GM18951 (cell line): Measurements from ENCODE around the gene GOLGA5.
"Not testable (repeated sequence)": the region's sequence is repeated elsewhere in the genome, so short reads cannot be mapped to it uniquely, and the experiment has no call there.

ENCODE experiments used
- POLR2A ChIP-seq: IDR thresholded peaks from 4 replicates; pipeline ENCODE4 v1.6.1; 2011; ENCODE audit warnings: mild to moderate bottlenecking; ENCODE audit not compliant: insufficient read length, insufficient read depth; ENCODE audit errors: extremely low read depth
- in situ Hi-C: fragments of 300-500 bp; cut with MboI; formaldehyde crosslinking; loops from one replicate; pipeline ENCODE4 v1.12.0; 2022; ENCODE audit warnings: low sequenced_read_pairs, mixed read lengths, inconsistent platforms; ENCODE audit not compliant: unreplicated experiment

Gene GOLGA5

GRCh38 chr14:92813201-92813600 lies 19.1 kb downstream of the GOLGA5 start:
- no peak for TF ChIP-seq POLR2A
- in situ Hi-C loops = no loop called here

- in situ Hi-C loops = no loop called here
- TF ChIP-seq POLR2A = no peak
Measured at GRCh38 chr14:92819011-92819597, 25.0 kb downstream of the GOLGA5 start.

GRCh38 chr14:92819680-92820535 lies 25.8 kb downstream of the GOLGA5 start:
- in situ Hi-C loops = not testable (repeated sequence)

DNA sequence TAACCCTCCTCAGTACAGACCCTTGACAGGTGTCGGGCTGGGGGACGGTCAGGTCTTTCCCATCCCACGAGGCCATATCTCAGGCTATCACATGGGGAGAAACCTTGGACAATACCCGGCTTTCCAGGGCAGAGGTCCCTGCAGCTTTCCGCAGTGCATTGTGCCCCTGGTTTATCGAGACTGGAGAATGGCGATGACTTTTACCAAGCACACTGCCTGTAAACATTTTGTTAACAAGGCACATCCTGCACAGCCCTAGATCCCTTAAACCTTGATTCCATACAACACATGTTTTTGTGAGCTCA lies 26.4 kb downstream of the GOLGA5 start:
- in situ Hi-C loops = not testable (repeated sequence)

GRCh38 chr14:92830902-92831301 lies 36.8 kb downstream of the GOLGA5 start:
- in situ Hi-C loops = no loop called here
- no peak for TF ChIP-seq POLR2A

DNA sequence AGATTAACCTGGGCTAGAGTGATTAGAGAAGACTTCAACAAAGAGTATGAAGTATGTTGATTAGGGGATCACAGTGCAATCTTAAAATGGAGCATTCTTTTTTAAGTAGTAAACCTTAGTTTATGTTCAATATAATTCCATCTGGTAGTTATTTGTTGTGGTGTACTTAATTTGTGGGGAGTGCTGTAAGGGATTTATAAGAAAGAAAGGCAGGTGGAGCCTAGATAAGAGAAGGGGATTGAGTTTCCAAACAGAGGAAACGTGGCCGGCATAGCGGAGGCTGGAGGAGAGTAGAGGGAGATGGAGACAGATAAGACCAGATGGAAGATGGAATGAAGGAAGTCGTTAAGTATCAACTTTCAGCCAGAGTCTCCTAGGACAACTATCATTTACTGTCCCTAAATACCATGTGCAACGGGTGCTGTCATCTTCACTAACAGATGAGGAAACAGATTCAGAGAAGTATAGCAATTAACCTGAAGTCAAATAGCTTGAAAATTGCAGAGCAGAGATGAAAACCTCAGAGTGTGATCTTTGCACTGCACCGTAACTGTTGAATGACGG lies 38.1 kb downstream of the GOLGA5 start:
- no peak for TF ChIP-seq POLR2A
- in situ Hi-C loops = no loop called here

DNA sequence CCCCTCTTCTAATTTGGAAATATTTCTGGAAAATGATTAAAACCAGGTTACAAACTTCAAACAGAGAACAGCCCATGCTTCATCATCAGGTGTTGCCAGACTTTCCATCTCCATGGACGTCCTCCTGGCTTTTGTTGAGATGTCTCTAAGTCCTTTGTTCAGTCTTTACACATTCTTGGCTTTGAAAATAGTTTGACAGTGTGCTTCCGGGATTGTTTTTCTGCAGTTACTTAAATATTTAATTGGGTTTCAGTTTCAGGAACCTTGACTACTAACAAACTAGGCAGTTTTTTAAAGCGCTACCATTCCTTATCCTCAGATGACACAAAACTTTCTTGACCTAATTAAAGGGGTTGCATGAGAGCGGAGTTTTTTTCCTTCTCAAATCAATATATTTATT lies 47.8 kb downstream of the GOLGA5 start:
- in situ Hi-C loops = no loop called here
- no peak for TF ChIP-seq POLR2A

GRCh38 chr14:92844204-92844603 lies 50.1 kb downstream of the GOLGA5 start:
- in situ Hi-C loops = no loop called here
- no peak for TF ChIP-seq POLR2A

- in situ Hi-C loops = no loop called here
- no peak for TF ChIP-seq POLR2A
Measured at GRCh38 chr14:92846162-92846897, 52.2 kb downstream of the GOLGA5 start.

- no peak for TF ChIP-seq POLR2A
- in situ Hi-C loops = no loop called here
Measured at GRCh38 chr14:92847278-92847677, 53.2 kb downstream of the GOLGA5 start.

- in situ Hi-C loops = no loop called here
- TF ChIP-seq POLR2A = no peak
Measured at GRCh38 chr14:92847749-92848148, 53.6 kb downstream of the GOLGA5 start.

GRCh38 chr14:92848887-92849286 lies 54.8 kb downstream of the GOLGA5 start:
- in situ Hi-C loops = no loop called here
- TF ChIP-seq POLR2A = no peak

- in situ Hi-C loops = no loop called here
- no peak for TF ChIP-seq POLR2A
Measured at GRCh38 chr14:92850492-92850891, 56.4 kb downstream of the GOLGA5 start.

GRCh38 chr14:92853136-92853535 lies 59.0 kb downstream of the GOLGA5 start:
- in situ Hi-C loops = not testable (repeated sequence)
